Gastrocnemius medialis (tissue), 4 donors: Measurements from ENCODE around the gene SCG5.

ENCODE experiments used
- POLR2A ChIP-seq, 2 donors: fragments of 450-650 bp; IDR thresholded peaks; one replicate each; pipeline ENCODE4 v1.6.1; 2017; ENCODE audit warnings: antibody characterized with exemption in 2 of 2, mild to moderate bottlenecking in 2 of 2, moderate library complexity in 2 of 2
- TF ChIP-seq, protein P1 (sequence below), 5 experiments: fragments of 450-650 bp in 3 of 5; fragments of 200-600 bp in 2 of 5; sonication (generic) in 2 of 5; IDR thresholded peaks in 4 of 5; conservative IDR thresholded peaks in 1 of 5; 1 replicate in 4 of 5; 2 replicates in 1 of 5; pipeline ENCODE4 v1.5.1; 2016 to 2019; ENCODE audit warnings: antibody characterized with exemption in 5 of 5, mild to moderate bottlenecking in 3 of 5, moderate library complexity in 3 of 5

DNA sequence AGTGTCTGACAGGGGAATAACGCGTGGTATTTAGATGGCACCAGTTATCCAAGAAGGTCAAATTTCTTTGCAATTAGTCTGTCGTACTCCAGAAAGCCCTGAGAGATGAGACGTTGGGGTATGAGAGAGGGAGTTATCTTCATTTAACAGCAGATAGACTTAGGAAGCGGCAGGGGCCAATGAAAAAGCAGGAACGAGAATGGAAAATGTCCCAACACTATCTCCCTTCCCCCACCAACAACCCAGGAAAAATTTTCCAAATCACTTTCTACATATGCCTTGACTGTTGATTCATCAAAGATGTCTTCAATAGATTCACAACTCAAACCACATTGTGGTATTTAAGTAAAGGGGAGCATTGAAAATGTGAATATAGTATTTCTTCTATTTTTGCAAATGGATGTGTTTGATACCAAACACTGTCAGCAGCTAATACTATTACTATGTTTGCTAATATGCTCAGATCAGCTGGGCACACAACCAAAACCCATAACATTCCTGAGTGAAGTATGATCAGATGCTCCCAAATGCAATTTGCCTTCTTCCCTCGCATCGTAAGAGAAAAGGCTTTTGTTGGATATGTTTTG is 63.0 kb downstream of the SCG5 start:
- TF ChIP-seq, protein P1, sequence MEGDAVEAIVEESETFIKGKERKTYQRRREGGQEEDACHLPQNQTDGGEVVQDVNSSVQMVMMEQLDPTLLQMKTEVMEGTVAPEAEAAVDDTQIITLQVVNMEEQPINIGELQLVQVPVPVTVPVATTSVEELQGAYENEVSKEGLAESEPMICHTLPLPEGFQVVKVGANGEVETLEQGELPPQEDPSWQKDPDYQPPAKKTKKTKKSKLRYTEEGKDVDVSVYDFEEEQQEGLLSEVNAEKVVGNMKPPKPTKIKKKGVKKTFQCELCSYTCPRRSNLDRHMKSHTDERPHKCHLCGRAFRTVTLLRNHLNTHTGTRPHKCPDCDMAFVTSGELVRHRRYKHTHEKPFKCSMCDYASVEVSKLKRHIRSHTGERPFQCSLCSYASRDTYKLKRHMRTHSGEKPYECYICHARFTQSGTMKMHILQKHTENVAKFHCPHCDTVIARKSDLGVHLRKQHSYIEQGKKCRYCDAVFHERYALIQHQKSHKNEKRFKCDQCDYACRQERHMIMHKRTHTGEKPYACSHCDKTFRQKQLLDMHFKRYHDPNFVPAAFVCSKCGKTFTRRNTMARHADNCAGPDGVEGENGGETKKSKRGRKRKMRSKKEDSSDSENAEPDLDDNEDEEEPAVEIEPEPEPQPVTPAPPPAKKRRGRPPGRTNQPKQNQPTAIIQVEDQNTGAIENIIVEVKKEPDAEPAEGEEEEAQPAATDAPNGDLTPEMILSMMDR (IDR thresholded peaks at IDR 0.05 in 4 of 5, conservative IDR thresholded peaks at IDR 0.05 in 1 of 5): no peak
- TF ChIP-seq POLR2A (IDR thresholded peaks at IDR 0.05): no peak
